Keratinocyte (primary cell): ENCODE data around the gene FRMD4B. TPM values are rescaled to one million over a fixed set of nuclear protein-coding genes. Genes with fewer than 3 reads are reported as not detected.

Source experiments
- DNase-seq: peaks from one replicate; pipeline ENCODE4 v3.0.0-alpha.2; 2011; ENCODE audit warnings: low read depth, missing footprints, low spot score
- FAIRE-seq: peaks from 2 replicates; lab custom pipeline; 2011; peaks lifted over from hg19 to GRCh38; lab: Jason Lieb, UNC
- H2AFZ ChIP-seq: 2 replicates; pipeline ENCODE4 v1.6.0; 2012; ENCODE audit warnings: low read length, control low read depth, inconsistent platforms; ENCODE audit not compliant: control insufficient read depth
- H3K27ac ChIP-seq: 2 replicates; pipeline ENCODE4 v1.5.1; 2011; ENCODE audit warnings: low read length; ENCODE audit not compliant: control insufficient read depth, insufficient read depth
- H3K27me3 ChIP-seq: 3 replicates; pipeline ENCODE4 v1.6.0; 2011; ENCODE audit warnings: low read length; ENCODE audit not compliant: control insufficient read depth, insufficient read depth; ENCODE audit errors: extremely low read depth
- H3K36me3 ChIP-seq, 2 experiments: 2 replicates in 1 of 2; 3 replicates in 1 of 2; pipeline ENCODE4 v1.5.1; 2011; ENCODE audit warnings: low read length in 2 of 2, mild to moderate bottlenecking in 1 of 2; ENCODE audit not compliant: control insufficient read depth in 2 of 2, insufficient read depth in 2 of 2; ENCODE audit errors: extremely low read depth in 1 of 2
- H3K4me1 ChIP-seq: 3 replicates; pipeline ENCODE4 v1.5.1; 2011; ENCODE audit warnings: low read length; ENCODE audit not compliant: control insufficient read depth, insufficient read depth; ENCODE audit errors: extremely low read depth
- H3K4me2 ChIP-seq: 3 replicates; pipeline ENCODE4 v1.6.0; 2011; ENCODE audit warnings: low read depth, low read length; ENCODE audit not compliant: control insufficient read depth, insufficient read depth; ENCODE audit errors: extremely low read depth
- H3K4me3 ChIP-seq, 3 experiments: fragments of 200-600 bp in 1 of 3; sonication (generic) in 1 of 3; 2 replicates in 2 of 3; 3 replicates in 1 of 3; pipeline ENCODE4 v1.5.1; 2011 to 2016; ENCODE audit warnings: low read length in 3 of 3, mild to moderate bottlenecking in 3 of 3, control low read depth in 2 of 3, inconsistent platforms in 1 of 3, low read depth in 1 of 3, mixed read lengths in 1 of 3, mixed run types in 1 of 3, moderate library complexity in 1 of 3; ENCODE audit not compliant: control insufficient read depth in 2 of 3, insufficient read depth in 2 of 3; ENCODE audit errors: extremely low read depth in 1 of 3
- H3K79me2 ChIP-seq: 2 replicates; pipeline ENCODE4 v1.6.0; 2012; ENCODE audit warnings: low read length; ENCODE audit not compliant: control insufficient read depth, insufficient read depth
- H3K9ac ChIP-seq: 3 replicates; pipeline ENCODE4 v1.6.0; 2011; ENCODE audit warnings: low read length; ENCODE audit not compliant: control insufficient read depth, insufficient read depth; ENCODE audit errors: extremely low read depth
- H3K9me1 ChIP-seq: 3 replicates; pipeline ENCODE4 v1.6.0; 2011; ENCODE audit warnings: low read length; ENCODE audit not compliant: control insufficient read depth, insufficient read depth; ENCODE audit errors: extremely low read depth
- H3K9me3 ChIP-seq: 2 replicates; pipeline ENCODE4 v1.5.1; 2012; ENCODE audit warnings: low read depth, low read length; ENCODE audit not compliant: control insufficient read depth
- H4K20me1 ChIP-seq: 3 replicates; pipeline ENCODE4 v1.6.0; 2011; ENCODE audit warnings: low read length; ENCODE audit not compliant: control insufficient read depth, insufficient read depth; ENCODE audit errors: extremely low read depth
- EZH2 ChIP-seq: IDR thresholded peaks from one replicate; pipeline ENCODE4 v1.6.1; 2012; ENCODE audit warnings: inconsistent platforms, mild to moderate bottlenecking, low read length, moderate library complexity
- dilution Hi-C: fragments of 300-500 bp; cut with MboI; formaldehyde crosslinking; loops from one replicate; pipeline ENCODE4 v1.7.0; 2020; ENCODE audit warnings: low sequenced_read_pairs; ENCODE audit not compliant: extremely low pct_ligation_motif_present
- polyA plus RNA-seq, 5 experiments: library from polyadenylated mRNA; depleted of rRNA in 3 of 5; stranded (reverse) in 3 of 5; stranded (forward) in 1 of 5; unstranded in 1 of 5; fragments of >200 nt; gene quantifications; 1 replicate in 1 of 5; 2 replicates in 3 of 5; 3 replicates in 1 of 5; pipeline versions ENCODE4 v1.2.1 to v1.2.3, GENCODE V29; 2011 to 2012; ENCODE audit warnings: missing spikeins in 2 of 5, low read depth in 1 of 5, low replicate concordance in 1 of 5
- TF ChIP-seq, protein P1 (sequence below), 3 experiments: IDR thresholded peaks in 1 of 3; conservative IDR thresholded peaks in 1 of 3; optimal IDR thresholded peaks in 1 of 3; 2 replicates in 2 of 3; 3 replicates in 1 of 3; pipeline versions ENCODE3 to v1.5.1; 2011; ENCODE audit warnings: low read length in 3 of 3, mild to moderate bottlenecking in 3 of 3, moderate library complexity in 2 of 3, control low read depth in 1 of 3, inconsistent platforms in 1 of 3; ENCODE audit not compliant: insufficient read depth in 2 of 3; ENCODE audit errors: extremely low read depth in 1 of 3

Gene FRMD4B
- polyA plus RNA-seq, 1 donor (not counting 4 experiments of a cell fraction or from before 2014, with no cell fraction given): 48.3 TPM

- no peak for TF ChIP-seq EZH2
- TF ChIP-seq, protein P1, sequence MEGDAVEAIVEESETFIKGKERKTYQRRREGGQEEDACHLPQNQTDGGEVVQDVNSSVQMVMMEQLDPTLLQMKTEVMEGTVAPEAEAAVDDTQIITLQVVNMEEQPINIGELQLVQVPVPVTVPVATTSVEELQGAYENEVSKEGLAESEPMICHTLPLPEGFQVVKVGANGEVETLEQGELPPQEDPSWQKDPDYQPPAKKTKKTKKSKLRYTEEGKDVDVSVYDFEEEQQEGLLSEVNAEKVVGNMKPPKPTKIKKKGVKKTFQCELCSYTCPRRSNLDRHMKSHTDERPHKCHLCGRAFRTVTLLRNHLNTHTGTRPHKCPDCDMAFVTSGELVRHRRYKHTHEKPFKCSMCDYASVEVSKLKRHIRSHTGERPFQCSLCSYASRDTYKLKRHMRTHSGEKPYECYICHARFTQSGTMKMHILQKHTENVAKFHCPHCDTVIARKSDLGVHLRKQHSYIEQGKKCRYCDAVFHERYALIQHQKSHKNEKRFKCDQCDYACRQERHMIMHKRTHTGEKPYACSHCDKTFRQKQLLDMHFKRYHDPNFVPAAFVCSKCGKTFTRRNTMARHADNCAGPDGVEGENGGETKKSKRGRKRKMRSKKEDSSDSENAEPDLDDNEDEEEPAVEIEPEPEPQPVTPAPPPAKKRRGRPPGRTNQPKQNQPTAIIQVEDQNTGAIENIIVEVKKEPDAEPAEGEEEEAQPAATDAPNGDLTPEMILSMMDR (optimal IDR thresholded peaks at IDR 0.05 in 1 of 3, IDR thresholded peaks at IDR 0.05 in 1 of 3, conservative IDR thresholded peaks at IDR 0.05 in 1 of 3; ENCODE audit: extremely low read depth in 1 of 3, insufficient read depth in 2 of 3, low read length in 3 of 3): peak in 1 of 3 experiments; percentile 30
- DNase-seq (no peak), FAIRE-seq (no peak)
- H4K20me1 ChIP-seq: no peaks in the 10 kb centered on the region
- no peak overlapping the region for H3K27ac ChIP-seq
- H3K36me3 ChIP-seq: peaks cover 16 to 25% of the 10 kb centered on the region in 2 experiments
- H3K9me3 ChIP-seq: no peaks in the 10 kb centered on the region
- H2AFZ ChIP-seq: no peak overlapping the region
- H3K4me3 ChIP-seq: no peak overlapping the region
- no peak overlapping the region for H3K9ac ChIP-seq
- H3K27me3 ChIP-seq: no peaks in the 10 kb centered on the region
- dilution Hi-C loops: no loop called here
- H3K79me2 ChIP-seq: no peaks in the 10 kb centered on the region
- H3K9me1 ChIP-seq: no peaks in the 10 kb centered on the region
- peaks cover 11% of the 10 kb centered on the region for H3K4me1 ChIP-seq
- H3K4me2 ChIP-seq: no peak overlapping the region
Observed at GRCh38 chr3:69299344-69299743, 86.5 kb downstream of the FRMD4B start.

- dilution Hi-C loops: no loop called here
- H3K4me3 ChIP-seq: no peak overlapping the region
- no peaks in the 10 kb centered on the region for H3K9me1 ChIP-seq
- no peak overlapping the region for H3K9ac ChIP-seq
- TF ChIP-seq, protein P1 (optimal IDR thresholded peaks at IDR 0.05 in 1 of 3, IDR thresholded peaks at IDR 0.05 in 1 of 3, conservative IDR thresholded peaks at IDR 0.05 in 1 of 3; ENCODE audit: extremely low read depth in 1 of 3, insufficient read depth in 2 of 3, low read length in 3 of 3): no peak
- TF ChIP-seq EZH2: no peak
- FAIRE-seq (no peak), DNase-seq (no peak)
- no peak overlapping the region for H3K27ac ChIP-seq
- peaks cover 29% of the 10 kb centered on the region for H3K4me1 ChIP-seq
- no peak overlapping the region for H3K4me2 ChIP-seq
- H2AFZ ChIP-seq: no peak overlapping the region
- no peaks in the 10 kb centered on the region for H3K9me3 ChIP-seq
- no peaks in the 10 kb centered on the region for H3K79me2 ChIP-seq
- H3K36me3 ChIP-seq: peaks cover 15 to 32% of the 10 kb centered on the region in 2 experiments
- no peaks in the 10 kb centered on the region for H3K27me3 ChIP-seq
- H4K20me1 ChIP-seq: no peaks in the 10 kb centered on the region
Observed at GRCh38 chr3:69297501-69297900, 88.4 kb downstream of the FRMD4B start.
